ENCODE results near the gene MTUS2. TPM values are rescaled to one million over a fixed set of nuclear protein-coding genes. Genes with fewer than 3 reads are reported as not detected.

MTUS2 gene
- total RNA-seq, 1 experiment from 2014 or later, result 0.11 TPM

GRCh38 chr13:29281932-29282495 is 461.9 kb downstream of the MTUS2 start:
- POLR2A ChIA-PET (ENCODE audit: low non-redundant PET), result no interaction called here
- Histone ChIP-seq H3K4me1 (ENCODE audit: insufficient read depth, low read length, poor library complexity, severe bottlenecking) (no peaks in the 10 kb centered on the region), H3K27me3 (replicated peaks; ENCODE audit: insufficient read depth, low read depth, low read length, poor library complexity) (peaks cover 28% of the 10 kb centered on the region), H3K9me3 (ENCODE audit: low read depth, low read length, poor library complexity, severe bottlenecking) (no peaks in the 10 kb centered on the region), H3K36me3 (ENCODE audit: insufficient read depth, low read length, poor library complexity, severe bottlenecking) (no peaks in the 10 kb centered on the region), H3K4me3 (ENCODE audit: low read depth, low read length, poor library complexity, severe bottlenecking) (no peak overlapping the region), H3K27ac (ENCODE audit: low read depth, low read length, poor library complexity, severe bottlenecking) (no peak overlapping the region)
- intact Hi-C loops (cut with micrococcal nuclease; ENCODE audit: unreplicated experiment), result no loop called here
- BruUV-seq (replicated peaks), result no TSS peak
- TF ChIP-seq CTCF (conservative IDR thresholded peaks at IDR 0.05; ENCODE audit: low read depth, low read length) (no peak), EZH2 (IDR thresholded peaks at IDR 0.05; ENCODE audit: borderline replicate concordance, low read depth, low read length, poor library complexity, severe bottlenecking) (no peak)
- CTCF ChIA-PET, result no interaction called here
- no peak for DNase-seq (ENCODE audit: low spot score)

GRCh38 chr13:29284726-29285125 is 464.6 kb downstream of the MTUS2 start:
- POLR2A ChIA-PET (ENCODE audit: low non-redundant PET), result interaction anchor here (0.7 kb wide), 1 partner anchor 445 kb away, joined by 3 read pairs; no protein-coding TSS in a partner anchor
- Histone ChIP-seq H3K4me3 (ENCODE audit: low read depth, low read length, poor library complexity, severe bottlenecking) (no peak overlapping the region), H3K27me3 (replicated peaks; ENCODE audit: insufficient read depth, low read depth, low read length, poor library complexity) (peaks cover 26% of the 10 kb centered on the region), H3K36me3 (ENCODE audit: insufficient read depth, low read length, poor library complexity, severe bottlenecking) (no peaks in the 10 kb centered on the region), H3K27ac (ENCODE audit: low read depth, low read length, poor library complexity, severe bottlenecking) (no peak overlapping the region), H3K4me1 (ENCODE audit: insufficient read depth, low read length, poor library complexity, severe bottlenecking) (no peaks in the 10 kb centered on the region), H3K9me3 (ENCODE audit: low read depth, low read length, poor library complexity, severe bottlenecking) (no peaks in the 10 kb centered on the region)
- intact Hi-C loops (cut with micrococcal nuclease; ENCODE audit: unreplicated experiment), result no loop called here
- BruUV-seq (replicated peaks), result no TSS peak
- no peak for DNase-seq (ENCODE audit: low spot score)
- no peak for TF ChIP-seq EZH2 (IDR thresholded peaks at IDR 0.05; ENCODE audit: borderline replicate concordance, low read depth, low read length, poor library complexity, severe bottlenecking)
- no peak for TF ChIP-seq CTCF (conservative IDR thresholded peaks at IDR 0.05; ENCODE audit: low read depth, low read length)
- CTCF ChIA-PET, result no interaction called here

GRCh38 chr13:29287237-29287636 is 467.1 kb downstream of the MTUS2 start:
- CTCF ChIA-PET, result no interaction called here
- no peaks in the 10 kb centered on the region for H3K36me3 ChIP-seq (ENCODE audit: insufficient read depth, low read length, poor library complexity, severe bottlenecking)
- H3K27ac ChIP-seq (ENCODE audit: low read depth, low read length, poor library complexity, severe bottlenecking), result no peak overlapping the region
- no peak for DNase-seq (ENCODE audit: low spot score)
- TF ChIP-seq CTCF (conservative IDR thresholded peaks at IDR 0.05; ENCODE audit: low read depth, low read length) (no peak), EZH2 (IDR thresholded peaks at IDR 0.05; ENCODE audit: borderline replicate concordance, low read depth, low read length, poor library complexity, severe bottlenecking) (no peak)
- H3K27me3 ChIP-seq (replicated peaks; ENCODE audit: insufficient read depth, low read depth, low read length, poor library complexity), result peaks cover 28% of the 10 kb centered on the region
- intact Hi-C loops (cut with micrococcal nuclease; ENCODE audit: unreplicated experiment), result no loop called here
- no TSS peak for BruUV-seq (replicated peaks)
- no peaks in the 10 kb centered on the region for H3K4me1 ChIP-seq (ENCODE audit: insufficient read depth, low read length, poor library complexity, severe bottlenecking)
- POLR2A ChIA-PET (ENCODE audit: low non-redundant PET), result no interaction called here
- no peak overlapping the region for H3K4me3 ChIP-seq (ENCODE audit: low read depth, low read length, poor library complexity, severe bottlenecking)
- no peaks in the 10 kb centered on the region for H3K9me3 ChIP-seq (ENCODE audit: low read depth, low read length, poor library complexity, severe bottlenecking)
